Left hindlimb (tissue), 1 donor: ENCODE results near the gene ELP4.
A peak's percentile ranks its signal among the peaks of the same experiment; 100 is the strongest.

Experiments used
- DNase-seq: peaks from one replicate; pipeline ENCODE4 v3.0.0-alpha.2; 2018

Gene ELP4

GRCh38 chr11:31815711-31816467 lies 306.3 kb downstream of the ELP4 start:
- peak; percentile 39 for DNase-seq

GRCh38 chr11:31816468-31817053 lies 307.0 kb downstream of the ELP4 start:
- DNase-seq, result peak; percentile 45

- DNase-seq, result no peak
These were observed 307.6 kb downstream of the ELP4 start for GRCh38 chr11:31817054-31817620.

- DNase-seq, result no peak
These were observed 308.3 kb downstream of the ELP4 start for GRCh38 chr11:31817621-31818424.

GRCh38 chr11:31818425-31818755 lies 308.8 kb downstream of the ELP4 start:
- DNase-seq, result no peak

- DNase-seq, result peak; percentile 31
These were observed 309.3 kb downstream of the ELP4 start for GRCh38 chr11:31818874-31819331.

- peak; percentile 35 for DNase-seq
These were observed 310.3 kb downstream of the ELP4 start for GRCh38 chr11:31819621-31820437.

GRCh38 chr11:31820438-31820818 lies 310.9 kb downstream of the ELP4 start:
- DNase-seq, result peak; percentile 40

- DNase-seq, result no peak
These were observed 311.7 kb downstream of the ELP4 start for GRCh38 chr11:31821235-31821764.

GRCh38 chr11:31821766-31822165 lies 312.2 kb downstream of the ELP4 start:
- no peak for DNase-seq

- no peak for DNase-seq
These were observed 312.8 kb downstream of the ELP4 start for GRCh38 chr11:31822175-31822926.

- no peak for DNase-seq
These were observed 313.5 kb downstream of the ELP4 start for GRCh38 chr11:31822927-31823643.

GRCh38 chr11:31823644-31824331 lies 314.2 kb downstream of the ELP4 start:
- DNase-seq, result no peak

- DNase-seq, result no peak
These were observed 314.8 kb downstream of the ELP4 start for GRCh38 chr11:31824332-31824878.

- no peak for DNase-seq
These were observed 315.6 kb downstream of the ELP4 start for GRCh38 chr11:31824879-31825837.

GRCh38 chr11:31825838-31826484 lies 316.4 kb downstream of the ELP4 start:
- no peak for DNase-seq

GRCh38 chr11:31826536-31827438 lies 317.2 kb downstream of the ELP4 start:
- DNase-seq, result no peak
